ENCODE measurements around the gene HCFC1R1. TPM values are rescaled to one million over a fixed set of nuclear protein-coding genes. Genes with fewer than 3 reads are reported as not detected.

The HCFC1R1 gene
- total RNA-seq, 2 experiments from 2014 or later: 24.2 to 24.8 TPM

GRCh38 chr16:3065069-3065741, 41.5 kb upstream of the HCFC1R1 start, which contains the start of gene IL32:
Gene IL32, plus strand, starts transcription at chr16:3065640. Its CDS starts 172 bp downstream, at chr16:3065812.
- ATAC-seq: peak; percentile 55
- peak; percentile 77 for DNase-seq
- no peak for TF ChIP-seq CTCF (IDR thresholded peaks at IDR 0.05)
- no peaks in the 10 kb centered on the region for H3K9me3 Mint-ChIP-seq
- intact Hi-C loops (cut with micrococcal nuclease): no loop called here
- CTCF ChIA-PET: interaction anchor here (0.6 to 14.0 kb wide), 6 partner anchors 10 to 103 kb away, joined by 3 to 288 read pairs (median 3); no protein-coding TSS in a partner anchor
- POLR2A ChIA-PET: interaction anchor here (0.9 to 4.0 kb wide), 10 partner anchors 11 to 107 kb away, joined by 3 to 49 read pairs (median 5); partner anchors contain the start of gene ZNF213
- H3K27me3 Mint-ChIP-seq: no peaks in the 10 kb centered on the region
- H3K36me3 Mint-ChIP-seq (ENCODE audit: low read depth): peaks cover 45% of the 10 kb centered on the region
- peak within 1 kb of the TSS; percentile 97 for H3K4me3 Mint-ChIP-seq
- H3K27ac Mint-ChIP-seq: peak within 1 kb of the TSS; percentile 99
- H3K4me1 Mint-ChIP-seq (ENCODE audit: low read depth): peaks cover 55% of the 10 kb centered on the region

- DNase-seq (no peak), ATAC-seq (no peak)
- ChIA-PET CTCF (interaction anchor here (1.0 to 14.0 kb wide), 10 partner anchors 11 to 102 kb away, joined by 3 to 288 read pairs (median 5); no protein-coding TSS in a partner anchor), POLR2A (interaction anchor here (0.6 to 1.8 kb wide), 7 partner anchors 16 to 65 kb away, joined by 3 to 7 read pairs (median 3); no protein-coding TSS in a partner anchor)
- H3K27ac Mint-ChIP-seq: peak overlapping the region; percentile 99
- no peak for TF ChIP-seq CTCF (IDR thresholded peaks at IDR 0.05)
- intact Hi-C loops (cut with micrococcal nuclease): no loop called here
- H3K4me1 Mint-ChIP-seq (ENCODE audit: low read depth): peaks cover 55% of the 10 kb centered on the region
- H3K4me3 Mint-ChIP-seq: peak overlapping the region; percentile 97
- H3K36me3 Mint-ChIP-seq (ENCODE audit: low read depth): peaks cover 33% of the 10 kb centered on the region
- H3K9me3 Mint-ChIP-seq: no peaks in the 10 kb centered on the region
- no peaks in the 10 kb centered on the region for H3K27me3 Mint-ChIP-seq
Observed at GRCh38 chr16:3063625-3064386, 40.1 kb upstream of the HCFC1R1 start.

GRCh38 chr16:3062553-3062952, 38.8 kb upstream of the HCFC1R1 start:
- no peak for DNase-seq
- Mint-ChIP-seq H3K27ac (no peak overlapping the region), H3K27me3 (no peaks in the 10 kb centered on the region), H3K4me1 (ENCODE audit: low read depth) (peaks cover 46% of the 10 kb centered on the region), H3K36me3 (ENCODE audit: low read depth) (peaks cover 23% of the 10 kb centered on the region), H3K9me3 (no peaks in the 10 kb centered on the region), H3K4me3 (no peak overlapping the region)
- ChIA-PET POLR2A (interaction anchor here (1.8 kb wide), 1 partner anchor 15 kb away, joined by 7 read pairs; no protein-coding TSS in a partner anchor), CTCF (interaction anchor here (1.0 to 14.0 kb wide), 6 partner anchors 12 to 66 kb away, joined by 4 to 288 read pairs (median 7); no protein-coding TSS in a partner anchor)
- no peak for TF ChIP-seq CTCF (IDR thresholded peaks at IDR 0.05)
- intact Hi-C loops (cut with micrococcal nuclease): no loop called here
- no peak for ATAC-seq

- ChIA-PET POLR2A (interaction anchor here (0.6 to 3.5 kb wide), 6 partner anchors 9 to 74 kb away, joined by 3 to 27 read pairs (median 11); partner anchors contain the start of gene ZNF213), CTCF (interaction anchor here (1.0 to 14.0 kb wide), 18 partner anchors 10 to 107 kb away, joined by 3 to 288 read pairs (median 16); partner anchors contain the start of genes HCFC1R1, THOC6, ZNF213 and ZSCAN10)
- H3K36me3 Mint-ChIP-seq (ENCODE audit: low read depth): peaks cover 10% of the 10 kb centered on the region
- peak overlapping the region; percentile 93 for H3K27ac Mint-ChIP-seq
- H3K9me3 Mint-ChIP-seq: no peaks in the 10 kb centered on the region
- H3K4me1 Mint-ChIP-seq (ENCODE audit: low read depth): peaks cover 53% of the 10 kb centered on the region
- H3K27me3 Mint-ChIP-seq: no peaks in the 10 kb centered on the region
- intact Hi-C loops (cut with micrococcal nuclease): loop anchor here (2.0 kb wide), 1 partner anchor 66 kb away; no protein-coding TSS in a partner anchor
- peak overlapping the region; percentile 82 for H3K4me3 Mint-ChIP-seq
- no peak for DNase-seq
- TF ChIP-seq CTCF (IDR thresholded peaks at IDR 0.05): no peak
- ATAC-seq: no peak
Observed at GRCh38 chr16:3060339-3061127, 36.8 kb upstream of the HCFC1R1 start.
